ENCODE results near the gene LMX1B.

- no peak for TF ChIP-seq POLR2AphosphoS5 (IDR thresholded peaks at IDR 0.05; ENCODE audit: low read depth)
- no peak for TF ChIP-seq CTCF (IDR thresholded peaks at IDR 0.05; ENCODE audit: insufficient read depth, low read length)
- no peak for TF ChIP-seq SPI1 (IDR thresholded peaks at IDR 0.05; ENCODE audit: borderline replicate concordance, low read depth)
- TF ChIP-seq REST (IDR thresholded peaks at IDR 0.05; ENCODE audit: insufficient replicate concordance, low read depth), result no peak
These were observed 3.5 kb downstream of the LMX1B start for GRCh38 chr9:126617003-126617822.
